Esophagus squamous epithelium (tissue), 5 donors: Measurements from ENCODE around the gene ZNF814. TPM values are rescaled to one million over a fixed set of nuclear protein-coding genes. Genes with fewer than 3 reads are reported as not detected.
"Not testable (repeated sequence)": the region's sequence is repeated elsewhere in the genome, so short reads cannot be mapped to it uniquely, and the experiment has no call there.

Experiments used
- DNase-seq: peaks from one replicate; lab custom pipeline; 2025; lab: John Stamatoyannopoulos, UW
- H3K27ac ChIP-seq, 4 donors: fragments of 200-600 bp; sonication (generic); one replicate each; pipeline ENCODE4 v1.5.1; 2016 to 2019; ENCODE audit warnings: mild to moderate bottlenecking in 1 of 4
- H3K27me3 ChIP-seq, 4 donors: fragments of 200-600 bp; sonication (generic); 1 replicate in 3 of 4; 2 replicates in 1 of 4; pipeline versions ENCODE4 v1.5.1 to v1.6.0; 2017 to 2021; ENCODE audit warnings: antibody characterized with exemption in 1 of 4
- H3K36me3 ChIP-seq, 3 donors: fragments of 200-600 bp; sonication (generic); one replicate each; pipeline ENCODE4 v1.5.1; 2016 to 2019
- H3K4me1 ChIP-seq, 3 donors: fragments of 200-600 bp; sonication (generic); one replicate each; pipeline ENCODE4 v1.5.1; 2017 to 2019
- H3K4me3 ChIP-seq, 4 donors: fragments of 200-600 bp; sonication (generic); 1 replicate in 3 of 4; 2 replicates in 1 of 4; pipeline ENCODE4 v1.5.1; 2016 to 2019; ENCODE audit warnings: mild to moderate bottlenecking in 2 of 4, moderate library complexity in 1 of 4
- H3K9me3 ChIP-seq, 3 donors: fragments of 200-600 bp; sonication (generic); one replicate each; pipeline ENCODE4 v1.5.1; 2016 to 2019
- POLR2A ChIP-seq, 4 donors: fragments of 450-650 bp; IDR thresholded peaks; one replicate each; pipeline ENCODE4 v1.6.1; 2017; ENCODE audit warnings: antibody characterized with exemption in 4 of 4, mild to moderate bottlenecking in 4 of 4, moderate library complexity in 3 of 4
- WGBS, 2 donors: methylation state at CpG; one replicate each; pipeline ENCODE4 v1.1.5; 2018; 5-methylcytosine and 5-hydroxymethylcytosine counted together
- intact Hi-C: fragments of 100-400 bp; cut with DNase I; formaldehyde crosslinking; loops from one replicate; pipeline ENCODE4 v1.15.0; 2022
- total RNA-seq, 4 donors: library from RNA; depleted of rRNA; stranded (reverse); fragments of >200 nt; gene quantifications; one replicate each; pipeline ENCODE4 v1.1.0, GENCODE V29; 2016
- TF ChIP-seq, protein P1 (sequence below), 6 experiments: fragments of 450-650 bp in 4 of 6; fragments of 200-600 bp in 2 of 6; sonication (generic) in 2 of 6; IDR thresholded peaks; one replicate each; pipeline ENCODE4 v1.5.1; 2016 to 2019; ENCODE audit warnings: antibody characterized with exemption in 6 of 6, mild to moderate bottlenecking in 4 of 6, moderate library complexity in 4 of 6
- donor health status: DM: yes; HTN: yes; CAD: no.

The ZNF814 gene
- total RNA-seq, 4 donors from 2014 or later = 3.0 to 12.6 (median 5.0) TPM

DNA sequence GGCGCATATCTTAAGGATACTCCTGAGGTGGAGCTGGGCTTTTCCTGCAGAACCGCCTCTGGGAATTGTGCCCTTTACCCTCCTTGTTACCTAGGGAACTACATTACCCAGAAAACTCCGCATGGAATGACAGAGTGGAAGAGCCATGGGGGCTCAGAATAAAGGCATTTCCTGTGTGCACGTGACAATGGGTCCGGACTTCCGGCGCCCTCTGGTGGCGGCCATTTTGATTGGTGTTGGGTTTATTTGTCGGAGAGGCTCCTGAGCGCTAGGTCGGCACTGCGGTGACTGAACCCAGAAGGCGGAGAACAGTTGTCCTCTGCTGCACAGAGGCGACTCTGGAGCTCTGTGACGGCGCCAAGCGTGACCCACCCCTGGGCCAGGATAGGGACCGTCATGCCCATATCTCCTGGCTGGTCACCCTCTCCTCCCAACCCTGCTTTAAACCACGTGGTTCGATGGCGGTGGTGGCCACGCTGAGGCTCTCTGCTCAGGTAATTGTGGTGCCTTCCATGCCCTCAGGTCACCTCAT lies 58.7 kb downstream of the ZNF814 start, which contains the start of gene ZNF587B:
TSS of gene ZNF587B (plus strand) at position 229 of the 532 bp plus-strand sequence. CDS start at position 459, 230 bp downstream.
- H3K4me3 ChIP-seq = peak within 1 kb of the TSS; percentile 18 to 60 (median 46)
- no peaks in the 10 kb centered on the region for H3K9me3 ChIP-seq
- WGBS, 2 donors = 31 to 57% methylated on average over 7 to 22 of the region's 22 CpGs
- TF ChIP-seq POLR2A (IDR thresholded peaks at IDR 0.05) = no peak
- TF ChIP-seq, protein P1, sequence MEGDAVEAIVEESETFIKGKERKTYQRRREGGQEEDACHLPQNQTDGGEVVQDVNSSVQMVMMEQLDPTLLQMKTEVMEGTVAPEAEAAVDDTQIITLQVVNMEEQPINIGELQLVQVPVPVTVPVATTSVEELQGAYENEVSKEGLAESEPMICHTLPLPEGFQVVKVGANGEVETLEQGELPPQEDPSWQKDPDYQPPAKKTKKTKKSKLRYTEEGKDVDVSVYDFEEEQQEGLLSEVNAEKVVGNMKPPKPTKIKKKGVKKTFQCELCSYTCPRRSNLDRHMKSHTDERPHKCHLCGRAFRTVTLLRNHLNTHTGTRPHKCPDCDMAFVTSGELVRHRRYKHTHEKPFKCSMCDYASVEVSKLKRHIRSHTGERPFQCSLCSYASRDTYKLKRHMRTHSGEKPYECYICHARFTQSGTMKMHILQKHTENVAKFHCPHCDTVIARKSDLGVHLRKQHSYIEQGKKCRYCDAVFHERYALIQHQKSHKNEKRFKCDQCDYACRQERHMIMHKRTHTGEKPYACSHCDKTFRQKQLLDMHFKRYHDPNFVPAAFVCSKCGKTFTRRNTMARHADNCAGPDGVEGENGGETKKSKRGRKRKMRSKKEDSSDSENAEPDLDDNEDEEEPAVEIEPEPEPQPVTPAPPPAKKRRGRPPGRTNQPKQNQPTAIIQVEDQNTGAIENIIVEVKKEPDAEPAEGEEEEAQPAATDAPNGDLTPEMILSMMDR (IDR thresholded peaks at IDR 0.05) = peak; percentile 14 to 44 (median 28)
- H3K4me1 ChIP-seq = peaks cover 0 to 12% (median 0%) of the 10 kb centered on the region in 3 donors
- H3K36me3 ChIP-seq = peaks cover 0 to 27% (median 0%) of the 10 kb centered on the region in 3 donors
- no peaks in the 10 kb centered on the region for H3K27me3 ChIP-seq
- no peak for DNase-seq
- intact Hi-C loops = no loop called here
- peak within 1 kb of the TSS in 3 of 4 donors; percentile 52 to 67 (median 66) for H3K27ac ChIP-seq

DNA sequence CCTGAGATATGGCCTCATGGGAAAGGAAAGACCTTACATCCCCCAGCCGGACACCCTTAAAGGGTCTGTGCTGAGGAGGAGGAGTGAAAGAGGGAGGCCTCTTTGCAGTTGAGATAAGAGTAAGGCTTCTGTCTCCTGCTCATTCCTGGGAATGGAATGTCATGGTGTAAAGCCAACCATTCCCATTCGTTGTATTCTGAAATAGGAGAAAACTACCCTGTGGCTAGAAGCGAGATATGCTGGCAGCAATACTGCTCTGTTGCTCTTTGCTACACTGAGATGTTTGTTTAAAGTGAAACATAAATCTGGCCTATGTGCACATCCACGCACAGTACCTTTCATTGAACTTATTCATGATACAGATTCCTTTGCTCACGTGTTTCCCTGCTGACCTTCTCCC lies 59.5 kb downstream of the ZNF814 start:
- 87 to 91% methylated on average over 4 to 5 of the region's 5 CpGs for WGBS, 2 donors
- peaks cover 0 to 28% (median 0%) of the 10 kb centered on the region in 3 donors for H3K36me3 ChIP-seq
- no peak for TF ChIP-seq POLR2A (IDR thresholded peaks at IDR 0.05)
- TF ChIP-seq, protein P1 (IDR thresholded peaks at IDR 0.05) = no peak
- H3K27me3 ChIP-seq = no peaks in the 10 kb centered on the region
- H3K4me3 ChIP-seq = no peak overlapping the region
- no peaks in the 10 kb centered on the region for H3K9me3 ChIP-seq
- intact Hi-C loops = no loop called here
- peaks cover 0 to 12% (median 0%) of the 10 kb centered on the region in 3 donors for H3K4me1 ChIP-seq
- no peak for DNase-seq
- no peak overlapping the region for H3K27ac ChIP-seq

DNA sequence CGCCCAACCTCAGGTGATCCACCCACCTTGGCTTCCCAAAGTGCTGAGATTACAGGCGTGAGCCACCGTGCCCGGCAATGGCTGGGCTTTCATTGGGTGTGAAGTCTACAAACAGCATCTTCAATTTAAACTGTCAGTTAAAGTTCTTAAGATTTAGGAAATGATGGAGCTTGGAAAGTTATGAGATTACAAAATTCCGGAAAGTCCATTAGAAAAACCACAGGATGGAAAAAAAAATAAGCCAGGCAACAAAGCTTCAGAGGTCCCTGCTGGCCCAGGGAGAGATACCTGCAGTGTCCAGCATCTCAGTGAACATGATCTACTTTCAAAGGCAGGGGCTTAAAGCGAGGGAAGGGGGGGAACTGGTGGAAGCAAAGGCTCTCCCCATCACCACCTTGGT lies 63.3 kb downstream of the ZNF814 start:
- WGBS, 2 donors = 88 to 93% methylated on average over 3 to 6 of the region's 6 CpGs
- Histone ChIP-seq H3K4me1 (peaks cover 4 to 47% (median 9%) of the 10 kb centered on the region in 3 donors), H3K9me3 (no peaks in the 10 kb centered on the region), H3K27ac (no peak overlapping the region), H3K4me3 (no peak overlapping the region), H3K27me3 (no peaks in the 10 kb centered on the region), H3K36me3 (peaks cover 0 to 40% (median 0%) of the 10 kb centered on the region in 3 donors)
- DNase-seq = no peak
- TF ChIP-seq, protein P1 (IDR thresholded peaks at IDR 0.05) = no peak
- no peak for TF ChIP-seq POLR2A (IDR thresholded peaks at IDR 0.05)
- intact Hi-C loops = no loop called here

DNA sequence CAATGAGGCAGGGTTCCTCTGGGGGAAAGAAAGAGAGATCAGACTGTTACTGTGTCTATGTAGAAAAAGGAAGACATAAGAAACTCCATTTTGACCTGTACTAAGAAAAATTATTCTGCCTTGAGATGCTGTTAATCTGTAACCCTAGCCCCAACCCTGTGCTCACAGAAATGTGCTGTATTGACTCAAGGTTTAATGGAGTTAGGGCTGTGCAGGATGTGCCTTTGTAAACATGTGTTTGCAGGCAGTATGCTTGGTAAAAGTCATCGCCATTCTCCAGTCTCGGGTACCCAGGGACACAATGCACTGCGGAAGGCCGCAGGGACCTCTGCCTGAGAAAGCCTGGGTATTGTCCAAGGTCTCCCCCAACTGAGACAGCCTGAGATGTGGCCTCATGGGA lies 65.2 kb downstream of the ZNF814 start:
- H3K9me3 ChIP-seq, intact Hi-C loops, H3K4me3 ChIP-seq, DNase-seq, H3K27me3 ChIP-seq: not testable (repeated sequence)
- Histone ChIP-seq H3K4me1 (peaks cover 5 to 47% (median 13%) of the 10 kb centered on the region in 3 donors), H3K27ac (peak overlapping the region in 1 of 4 donors; percentile 5), H3K36me3 (peaks cover 0 to 33% (median 0%) of the 10 kb centered on the region in 3 donors)
- 60 to 76% methylated on average over 1 to 4 of the region's 4 CpGs for WGBS, 2 donors

DNA sequence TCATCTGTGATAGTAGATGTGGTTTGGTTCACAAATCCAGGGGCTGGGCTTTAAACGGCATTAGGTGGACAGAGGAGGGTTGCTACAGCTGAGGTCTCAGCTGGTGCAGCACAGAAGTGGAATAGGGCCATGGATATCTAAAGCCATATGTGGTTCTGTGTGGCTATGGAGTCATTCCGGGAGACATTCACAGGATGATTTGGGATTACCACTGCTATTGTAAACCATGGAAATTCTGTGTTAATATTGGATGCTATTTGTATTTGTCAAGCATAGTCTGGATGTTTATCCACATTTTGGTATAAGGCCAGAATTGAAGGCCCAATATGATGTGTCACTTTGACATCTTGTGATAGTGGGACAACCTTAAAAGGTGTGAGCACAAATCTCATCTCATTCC lies 65.7 kb downstream of the ZNF814 start:
- Histone ChIP-seq H3K27ac (peak overlapping the region in 1 of 4 donors; percentile 5), H3K36me3 (peaks cover 0 to 30% (median 0%) of the 10 kb centered on the region in 3 donors), H3K4me1 (peaks cover 5 to 49% (median 13%) of the 10 kb centered on the region in 3 donors)
- WGBS, 2 donors = 54 to 55% methylated on average over 2 of the region's 2 CpGs
- H3K9me3 ChIP-seq, H3K4me3 ChIP-seq, H3K27me3 ChIP-seq, intact Hi-C loops, DNase-seq: not testable (repeated sequence)

DNA sequence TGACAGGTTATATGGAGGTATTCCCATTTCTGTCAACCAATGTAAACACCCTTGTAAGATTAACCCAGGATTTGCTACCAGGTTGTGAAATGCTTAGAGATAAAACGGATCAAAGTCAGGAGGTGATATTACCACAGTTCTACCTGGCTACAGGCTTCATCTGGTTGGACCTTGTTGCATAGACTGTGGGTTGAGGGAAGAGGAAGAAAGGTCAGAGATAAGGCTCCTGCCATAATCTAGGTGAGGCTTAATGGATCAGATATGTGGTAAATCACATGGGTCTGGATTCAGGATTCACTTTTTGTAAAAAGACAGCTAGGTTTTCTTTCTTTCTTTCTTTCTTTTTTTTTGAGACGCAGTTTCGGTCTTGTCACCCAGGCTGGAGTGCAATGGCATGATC lies 67.3 kb downstream of the ZNF814 start:
- H3K9me3 ChIP-seq, H3K4me3 ChIP-seq, DNase-seq, H3K27me3 ChIP-seq, H3K27ac ChIP-seq, intact Hi-C loops: not testable (repeated sequence)
- peaks cover 0 to 22% (median 0%) of the 10 kb centered on the region in 3 donors for H3K36me3 ChIP-seq
- WGBS, 2 donors = 96 to 97% methylated on average over 2 of the region's 3 CpGs
- peaks cover 5 to 49% (median 13%) of the 10 kb centered on the region in 3 donors for H3K4me1 ChIP-seq

DNA sequence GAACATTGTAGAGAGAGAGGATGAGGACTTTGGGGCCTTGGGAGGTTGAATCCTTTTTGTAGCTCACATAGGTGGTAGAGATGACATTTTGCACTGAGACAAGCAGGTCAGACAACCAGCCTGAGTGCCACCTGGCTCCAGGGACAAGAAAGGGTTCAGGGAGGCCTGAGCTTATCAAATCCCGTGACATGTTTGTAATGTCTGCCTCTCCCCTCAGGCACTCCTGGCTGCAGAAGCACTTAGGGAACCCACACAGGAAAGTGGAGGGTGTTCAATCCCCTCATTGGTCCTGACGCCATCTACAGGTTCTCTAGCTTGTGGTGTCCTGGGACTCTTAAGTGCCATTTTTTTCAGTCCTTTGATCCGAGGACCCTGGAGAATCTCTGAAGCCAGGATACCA lies 67.7 kb downstream of the ZNF814 start:
- H3K4me3 ChIP-seq = peak overlapping the region in 2 of 4 donors; percentile 75 to 97
- intact Hi-C loops, DNase-seq, H3K27ac ChIP-seq, H3K27me3 ChIP-seq, H3K9me3 ChIP-seq: not testable (repeated sequence)
- peaks cover 5 to 49% (median 13%) of the 10 kb centered on the region in 3 donors for H3K4me1 ChIP-seq
- H3K36me3 ChIP-seq = peaks cover 0 to 18% (median 0%) of the 10 kb centered on the region in 3 donors
- 60 to 67% methylated on average over 1 of the region's 3 CpGs for WGBS, 2 donors
